Thyroid gland (tissue), 4 donors: ENCODE data around the gene PDE1C.

Source experiments
- CTCF ChIP-seq, 6 experiments: fragments of 200-600 bp in 3 of 6; fragments of 450-650 bp in 3 of 6; sonication (generic) in 3 of 6; IDR thresholded peaks; one replicate each; pipeline ENCODE4 v1.5.1; 2016 to 2019; ENCODE audit warnings: antibody characterized with exemption in 6 of 6, mild to moderate bottlenecking in 2 of 6, inconsistent platforms in 1 of 6, moderate library complexity in 1 of 6
- POLR2A ChIP-seq, 2 donors: fragments of 450-650 bp; IDR thresholded peaks; one replicate each; pipeline ENCODE4 v1.6.1; 2017; ENCODE audit warnings: antibody characterized with exemption in 2 of 2, mild to moderate bottlenecking in 2 of 2, moderate library complexity in 1 of 2

GRCh38 chr7:32039000-32039756 is 31.0 kb downstream of the PDE1C start:
- TF ChIP-seq POLR2A (IDR thresholded peaks at IDR 0.05), result no peak
- TF ChIP-seq CTCF (IDR thresholded peaks at IDR 0.05), result no peak
